CD4-positive, CD25-positive, alpha-beta regulatory T cell (primary cell): ENCODE measurements around the gene SMARCA5. TPM values are rescaled to one million over a fixed set of nuclear protein-coding genes. Genes with fewer than 3 reads are reported as not detected.

Experiments
- ATAC-seq, 2 donors: fragments of 150-1000 bp; cut with Tn5 transposase; one replicate each; pipeline ENCODE4 v1.10.0; 2021; ENCODE audit warnings: low read depth in 2 of 2, moderate number of reproducible peaks in 2 of 2, moderate library complexity in 1 of 2
- DNase-seq, 3 donors: peaks; one replicate each; pipeline versions ENCODE4 v3.0.0 to v3.0.0-alpha.2; 2012 to 2022; ENCODE audit warnings: mixed read lengths in 1 of 3
- H3K27ac ChIP-seq: one replicate; pipeline ENCODE4 v1.7.0; 2013; ENCODE audit warnings: mild to moderate bottlenecking, low read length; ENCODE audit not compliant: insufficient read depth, poor library complexity, severe bottlenecking
- H3K27me3 ChIP-seq: one replicate; pipeline ENCODE4 v1.7.0; 2013; ENCODE audit warnings: low read length; ENCODE audit not compliant: control insufficient read depth, insufficient read depth
- H3K36me3 ChIP-seq: one replicate; pipeline ENCODE4 v1.7.0; 2013; ENCODE audit warnings: mild to moderate bottlenecking, low read length, moderate library complexity; ENCODE audit not compliant: control insufficient read depth, insufficient read depth
- H3K4me1 ChIP-seq: 2 replicates; pipeline ENCODE4 v1.7.0; 2013; ENCODE audit warnings: mild to moderate bottlenecking, low read length; ENCODE audit not compliant: insufficient read depth, control insufficient read depth, poor library complexity, severe bottlenecking
- H3K4me3 ChIP-seq: one replicate; pipeline ENCODE4 v1.7.0; 2013; ENCODE audit warnings: low read depth, mild to moderate bottlenecking, low read length, moderate library complexity
- H3K9me3 ChIP-seq, 2 experiments: 1 replicate in 1 of 2; 2 replicates in 1 of 2; pipeline ENCODE4 v1.7.0; 2013; ENCODE audit warnings: low read length in 2 of 2, mild to moderate bottlenecking in 1 of 2, moderate library complexity in 1 of 2; ENCODE audit not compliant: control insufficient read depth in 2 of 2
- H3K27ac Mint-ChIP-seq, 3 donors: one replicate each; pipeline ENCODE4 v1.8.0; 2020 to 2022; ENCODE audit warnings: mild to moderate bottlenecking in 3 of 3, mixed read lengths in 3 of 3, moderate library complexity in 2 of 3
- H3K27me3 Mint-ChIP-seq: one replicate; pipeline ENCODE4 v1.8.0; 2022; ENCODE audit warnings: mild to moderate bottlenecking, mixed read lengths
- H3K36me3 Mint-ChIP-seq: one replicate; pipeline ENCODE4 v1.8.0; 2020; ENCODE audit warnings: mixed read lengths
- H3K4me1 Mint-ChIP-seq, 4 donors: one replicate each; pipeline ENCODE4 v1.8.0; 2020 to 2022; ENCODE audit warnings: mixed read lengths in 4 of 4, mild to moderate bottlenecking in 1 of 4
- H3K4me3 Mint-ChIP-seq, 4 donors: one replicate each; pipeline ENCODE4 v1.8.0; 2020 to 2022; ENCODE audit warnings: mild to moderate bottlenecking in 4 of 4, mixed read lengths in 4 of 4, moderate library complexity in 3 of 4
- H3K9me3 Mint-ChIP-seq, 7 donors: one replicate each; pipeline ENCODE4 v1.8.0; 2020 to 2022; ENCODE audit warnings: mixed read lengths in 7 of 7, mild to moderate bottlenecking in 3 of 7, moderate library complexity in 2 of 7
- polyA plus RNA-seq, 4 donors: library from polyadenylated mRNA; unstranded; fragments of 300-500 nt; fragmentation: Illumina TruSeq; gene quantifications; one replicate each; pipeline ENCODE4 v1.2.3, GENCODE V29; 2021
- total RNA-seq: library from RNA; stranded (reverse); gene quantifications from one replicate; pipeline ENCODE4 v1.2.3, GENCODE V29; 2022

The SMARCA5 gene
- total and polyA plus RNA-seq, 5 donors from 2014 or later, result 22.3 to 57.5 (median 24.7) TPM

GRCh38 chr4:143559757-143560147 lies 46.2 kb downstream of the SMARCA5 start:
- H3K4me3 ChIP-seq, result peak overlapping the region; percentile 94
- peaks cover 0 to 4% (median 0%) of the 10 kb centered on the region in 7 donors for H3K9me3 Mint-ChIP-seq

GRCh38 chr4:143564472-143564871 lies 51.0 kb downstream of the SMARCA5 start:
- Histone ChIP-seq H3K36me3 (no peaks in the 10 kb centered on the region), H3K27me3 (no peaks in the 10 kb centered on the region), H3K9me3 (no peaks in the 10 kb centered on the region), H3K4me3 (no peak overlapping the region), H3K4me1 (peaks cover 9% of the 10 kb centered on the region), H3K27ac (no peak overlapping the region)
- Mint-ChIP-seq H3K4me1 (peaks cover 6 to 26% (median 24%) of the 10 kb centered on the region in 4 donors), H3K27me3 (no peaks in the 10 kb centered on the region), H3K9me3 (peaks cover 0 to 4% (median 0%) of the 10 kb centered on the region in 7 donors), H3K27ac (no peak overlapping the region), H3K4me3 (no peak overlapping the region), H3K36me3 (peaks cover 15% of the 10 kb centered on the region)
- DNase-seq (no peak), ATAC-seq (no peak)

More at GRCh38 chr4:143559757-143560147, 46.2 kb downstream of the SMARCA5 start:
- H3K4me3 Mint-ChIP-seq, result peak overlapping the region; percentile 90 to 96 (median 92)
- Histone ChIP-seq H3K27ac (peak overlapping the region; percentile 72), H3K9me3 (no peaks in the 10 kb centered on the region), H3K36me3 (peaks cover 2% of the 10 kb centered on the region), H3K27me3 (no peaks in the 10 kb centered on the region), H3K4me1 (peaks cover 9% of the 10 kb centered on the region)
- ATAC-seq (peak in 1 of 2 donors; percentile 24), DNase-seq (peak in 2 of 3 donors; percentile 32 to 37)
- peaks cover 12 to 36% (median 27%) of the 10 kb centered on the region in 4 donors for H3K4me1 Mint-ChIP-seq
- H3K36me3 Mint-ChIP-seq, result peaks cover 4% of the 10 kb centered on the region
- H3K27ac Mint-ChIP-seq, result peak overlapping the region; percentile 66 to 97 (median 91)
- H3K27me3 Mint-ChIP-seq, result no peaks in the 10 kb centered on the region

GRCh38 chr4:143575331-143575730 lies 61.8 kb downstream of the SMARCA5 start:
- H3K4me1 Mint-ChIP-seq, result peaks cover 0 to 4% (median 1%) of the 10 kb centered on the region in 4 donors
- no peak overlapping the region for H3K4me3 ChIP-seq
- H3K4me1 ChIP-seq, result no peaks in the 10 kb centered on the region
- H3K9me3 Mint-ChIP-seq, result no peaks in the 10 kb centered on the region
- H3K27me3 ChIP-seq, result no peaks in the 10 kb centered on the region
- no peak overlapping the region for H3K27ac Mint-ChIP-seq
- no peak overlapping the region for H3K4me3 Mint-ChIP-seq
- no peaks in the 10 kb centered on the region for H3K9me3 ChIP-seq
- ATAC-seq (no peak), DNase-seq (no peak)
- H3K27ac ChIP-seq, result no peak overlapping the region
- H3K27me3 Mint-ChIP-seq, result no peaks in the 10 kb centered on the region
- peaks cover 33% of the 10 kb centered on the region for H3K36me3 Mint-ChIP-seq
- H3K36me3 ChIP-seq, result no peaks in the 10 kb centered on the region

GRCh38 chr4:143581331-143581946 lies 67.9 kb downstream of the SMARCA5 start:
- Mint-ChIP-seq H3K27me3 (no peaks in the 10 kb centered on the region), H3K4me1 (peaks cover 0 to 4% (median under 1%) of the 10 kb centered on the region in 4 donors), H3K36me3 (peaks cover 26% of the 10 kb centered on the region), H3K9me3 (peaks cover 1 to 15% (median 11%) of the 10 kb centered on the region in 7 donors), H3K4me3 (no peak overlapping the region), H3K27ac (no peak overlapping the region)
- ATAC-seq (no peak), DNase-seq (no peak)
- H3K9me3 ChIP-seq, result peaks cover 2 to 7% of the 10 kb centered on the region in 2 experiments
- no peaks in the 10 kb centered on the region for H3K4me1 ChIP-seq
- no peak overlapping the region for H3K27ac ChIP-seq
- no peaks in the 10 kb centered on the region for H3K36me3 ChIP-seq
- no peak overlapping the region for H3K4me3 ChIP-seq
- no peaks in the 10 kb centered on the region for H3K27me3 ChIP-seq

GRCh38 chr4:143585548-143585947 lies 72.0 kb downstream of the SMARCA5 start:
- H3K9me3 ChIP-seq, result peaks cover 2 to 7% of the 10 kb centered on the region in 2 experiments
- Mint-ChIP-seq H3K4me1 (no peaks in the 10 kb centered on the region), H3K4me3 (no peak overlapping the region), H3K9me3 (peaks cover 5 to 22% (median 14%) of the 10 kb centered on the region in 7 donors), H3K27me3 (no peaks in the 10 kb centered on the region), H3K27ac (no peak overlapping the region), H3K36me3 (peaks cover 9% of the 10 kb centered on the region)
- H3K36me3 ChIP-seq, result no peaks in the 10 kb centered on the region
- no peak overlapping the region for H3K4me3 ChIP-seq
- H3K27me3 ChIP-seq, result no peaks in the 10 kb centered on the region
- H3K27ac ChIP-seq, result no peak overlapping the region
- ATAC-seq (no peak), DNase-seq (no peak)
- H3K4me1 ChIP-seq, result no peaks in the 10 kb centered on the region

- H3K4me1 Mint-ChIP-seq, result no peaks in the 10 kb centered on the region
- H3K27ac ChIP-seq, result no peak overlapping the region
- peaks cover 2 to 7% of the 10 kb centered on the region in 2 experiments for H3K9me3 ChIP-seq
- H3K27ac Mint-ChIP-seq, result no peak overlapping the region
- DNase-seq (no peak), ATAC-seq (no peak)
- no peaks in the 10 kb centered on the region for H3K27me3 Mint-ChIP-seq
- H3K4me1 ChIP-seq, result no peaks in the 10 kb centered on the region
- no peak overlapping the region for H3K4me3 ChIP-seq
- peaks cover 9% of the 10 kb centered on the region for H3K36me3 Mint-ChIP-seq
- no peaks in the 10 kb centered on the region for H3K36me3 ChIP-seq
- no peak overlapping the region for H3K4me3 Mint-ChIP-seq
- peaks cover 5 to 22% (median 14%) of the 10 kb centered on the region in 7 donors for H3K9me3 Mint-ChIP-seq
- no peaks in the 10 kb centered on the region for H3K27me3 ChIP-seq
These were observed 72.6 kb downstream of the SMARCA5 start for GRCh38 chr4:143586080-143586479.

GRCh38 chr4:143587703-143588102 lies 74.2 kb downstream of the SMARCA5 start:
- Histone ChIP-seq H3K4me1 (no peaks in the 10 kb centered on the region), H3K9me3 (peaks cover 2 to 7% of the 10 kb centered on the region in 2 experiments), H3K4me3 (no peak overlapping the region), H3K27me3 (no peaks in the 10 kb centered on the region), H3K27ac (no peak overlapping the region), H3K36me3 (no peaks in the 10 kb centered on the region)
- H3K27me3 Mint-ChIP-seq, result no peaks in the 10 kb centered on the region
- H3K4me1 Mint-ChIP-seq, result no peaks in the 10 kb centered on the region
- peaks cover 5 to 22% (median 15%) of the 10 kb centered on the region in 7 donors for H3K9me3 Mint-ChIP-seq
- H3K36me3 Mint-ChIP-seq, result peaks cover 9% of the 10 kb centered on the region
- ATAC-seq (no peak), DNase-seq (peak in 1 of 3 donors; percentile 8)
- H3K27ac Mint-ChIP-seq, result no peak overlapping the region
- H3K4me3 Mint-ChIP-seq, result no peak overlapping the region

- H3K36me3 Mint-ChIP-seq, result peaks cover 3% of the 10 kb centered on the region
- H3K36me3 ChIP-seq, result no peaks in the 10 kb centered on the region
- no peaks in the 10 kb centered on the region for H3K4me1 ChIP-seq
- no peak overlapping the region for H3K27ac Mint-ChIP-seq
- H3K4me1 Mint-ChIP-seq, result peaks cover 0 to 10% (median 1%) of the 10 kb centered on the region in 4 donors
- H3K27me3 ChIP-seq, result no peaks in the 10 kb centered on the region
- H3K4me3 Mint-ChIP-seq, result no peak overlapping the region
- peaks cover 0 to 4% (median 0%) of the 10 kb centered on the region in 7 donors for H3K9me3 Mint-ChIP-seq
- H3K27ac ChIP-seq, result no peak overlapping the region
- DNase-seq, result no peak
- peaks cover 4% of the 10 kb centered on the region for H3K27me3 Mint-ChIP-seq
- ATAC-seq, result no peak
- H3K4me3 ChIP-seq, result no peak overlapping the region
- H3K9me3 ChIP-seq, result no peaks in the 10 kb centered on the region
These were observed 83.8 kb downstream of the SMARCA5 start for GRCh38 chr4:143597276-143597675.
